Fibroblast of lung (primary cell): Measurements from ENCODE around the gene CERS6. TPM values are rescaled to one million over a fixed set of nuclear protein-coding genes. Genes with fewer than 3 reads are reported as not detected.

ENCODE experiments used
- DNase-seq, 2 donors: peaks; one replicate each; pipeline versions ENCODE4 v3.0.0 to v3.0.0-alpha.2; 2010; ENCODE audit warnings: low read depth in 2 of 2
- H2AFZ ChIP-seq: 2 replicates; pipeline ENCODE4 v1.5.1; 2012; ENCODE audit warnings: low read length, control low read depth, inconsistent platforms
- H3K27ac ChIP-seq: 2 replicates; pipeline ENCODE4 v1.5.1; 2011; ENCODE audit warnings: low read length, control low read depth; ENCODE audit not compliant: insufficient read depth
- H3K27me3 ChIP-seq: 2 replicates; pipeline ENCODE4 v1.5.1; 2011; ENCODE audit warnings: mild to moderate bottlenecking, low read length; ENCODE audit not compliant: control insufficient read depth, insufficient read depth
- H3K36me3 ChIP-seq: 2 replicates; pipeline ENCODE4 v1.5.1; 2011; ENCODE audit warnings: low read length; ENCODE audit not compliant: control insufficient read depth, insufficient read depth
- H3K4me1 ChIP-seq: 2 replicates; pipeline ENCODE4 v1.5.1; 2011; ENCODE audit warnings: low read length; ENCODE audit not compliant: control insufficient read depth, insufficient read depth; ENCODE audit errors: extremely low read depth
- H3K4me2 ChIP-seq: 2 replicates; pipeline ENCODE4 v1.5.1; 2011; ENCODE audit warnings: low read length, control low read depth; ENCODE audit not compliant: insufficient read depth; ENCODE audit errors: extremely low read depth
- H3K4me3 ChIP-seq, 4 experiments: fragments of 200-600 bp in 1 of 4; sonication (generic) in 1 of 4; replicated peaks in 1 of 4; 2 replicates each; pipeline ENCODE4 v1.5.1; 2011 to 2016; ENCODE audit warnings: low read length in 4 of 4, low read depth in 3 of 4, mild to moderate bottlenecking in 3 of 4, control low read depth in 2 of 4, inconsistent platforms in 1 of 4, mixed read lengths in 1 of 4; ENCODE audit not compliant: insufficient read depth in 1 of 4; ENCODE audit errors: control extremely low read depth in 1 of 4
- H3K79me2 ChIP-seq: 2 replicates; pipeline ENCODE4 v1.5.1; 2012; ENCODE audit warnings: mild to moderate bottlenecking, low read length, inconsistent platforms; ENCODE audit not compliant: control insufficient read depth, insufficient read depth
- H3K9ac ChIP-seq: 2 replicates; pipeline ENCODE4 v1.5.1; 2011; ENCODE audit warnings: mild to moderate bottlenecking, low read length, control low read depth; ENCODE audit not compliant: insufficient read depth
- H3K9me3 ChIP-seq: 2 replicates; pipeline ENCODE4 v1.5.1; 2012; ENCODE audit warnings: low read depth, low read length; ENCODE audit not compliant: control insufficient read depth, insufficient read depth
- H4K20me1 ChIP-seq: 2 replicates; pipeline ENCODE4 v1.5.1; 2011; ENCODE audit warnings: low read length; ENCODE audit not compliant: control insufficient read depth, insufficient read depth; ENCODE audit errors: extremely low read depth
- CTCF ChIP-seq, 2 donors: IDR thresholded peaks in 1 of 2; conservative IDR thresholded peaks in 1 of 2; 1 replicate in 1 of 2; 2 replicates in 1 of 2; pipeline ENCODE4 v1.5.1; 2011 to 2012; ENCODE audit warnings: low read length in 2 of 2, control low read depth in 1 of 2, inconsistent platforms in 1 of 2, low read depth in 1 of 2, mild to moderate bottlenecking in 1 of 2
- EZH2 ChIP-seq: IDR thresholded peaks from 2 replicates; pipeline ENCODE4 v1.5.1; 2012; ENCODE audit warnings: low read length, control low read depth, mild to moderate bottlenecking; ENCODE audit errors: missing control alignments
- polyA plus RNA-seq, 2 donors: library from polyadenylated mRNA; depleted of rRNA in 1 of 2; stranded (reverse) in 1 of 2; unstranded in 1 of 2; fragments of >200 nt; gene quantifications; 2 replicates each; pipeline ENCODE4 v1.2.1, GENCODE V29; 2011 to 2012; ENCODE audit warnings: missing spikeins in 1 of 2
- total RNA-seq: library from RNA; depleted of rRNA; stranded (reverse); fragments of >200 nt; gene quantifications from 2 replicates; pipeline ENCODE4 v1.2.1, GENCODE V29; 2014

CERS6 gene
- total and polyA plus RNA-seq, 2 donors (not counting 1 experiment from before 2014, with no cell fraction given), result 7.2 to 16.5 TPM

GRCh38 chr2:168731002-168731401 is 274.9 kb downstream of the CERS6 start:
- H4K20me1 ChIP-seq, result no peaks in the 10 kb centered on the region
- DNase-seq, result peak in 1 of 2 donors; percentile 22
- no peak overlapping the region for H3K9ac ChIP-seq
- H3K9me3 ChIP-seq, result no peaks in the 10 kb centered on the region
- no peaks in the 10 kb centered on the region for H3K27me3 ChIP-seq
- H3K79me2 ChIP-seq, result no peaks in the 10 kb centered on the region
- no peaks in the 10 kb centered on the region for H3K4me1 ChIP-seq
- H3K36me3 ChIP-seq, result no peaks in the 10 kb centered on the region
- H3K4me3 ChIP-seq, result no peak overlapping the region
- TF ChIP-seq EZH2, result no peak
- no peak overlapping the region for H3K27ac ChIP-seq
- no peak overlapping the region for H3K4me2 ChIP-seq
- H2AFZ ChIP-seq, result no peak overlapping the region

GRCh38 chr2:168731616-168732015 is 275.5 kb downstream of the CERS6 start:
- TF ChIP-seq EZH2, result no peak
- TF ChIP-seq CTCF (conservative IDR thresholded peaks at IDR 0.05 in 1 of 2, IDR thresholded peaks at IDR 0.05 in 1 of 2; ENCODE audit: low read depth in 1 of 2, low read length in 2 of 2), result no peak
- H4K20me1 ChIP-seq, result no peaks in the 10 kb centered on the region
- H3K79me2 ChIP-seq, result no peaks in the 10 kb centered on the region
- no peaks in the 10 kb centered on the region for H3K27me3 ChIP-seq
- H3K4me3 ChIP-seq, result no peak overlapping the region
- H3K9ac ChIP-seq, result no peak overlapping the region
- H3K4me1 ChIP-seq, result no peaks in the 10 kb centered on the region
- H3K36me3 ChIP-seq, result no peaks in the 10 kb centered on the region
- no peak overlapping the region for H2AFZ ChIP-seq
- no peak overlapping the region for H3K27ac ChIP-seq
- H3K9me3 ChIP-seq, result no peaks in the 10 kb centered on the region
- DNase-seq, result peak in 1 of 2 donors; percentile 20
- H3K4me2 ChIP-seq, result no peak overlapping the region

GRCh38 chr2:168732100-168732499 is 276.0 kb downstream of the CERS6 start:
- Histone ChIP-seq H3K4me2 (no peak overlapping the region), H2AFZ (no peak overlapping the region), H3K9me3 (no peaks in the 10 kb centered on the region), H3K9ac (no peak overlapping the region), H3K4me3 (no peak overlapping the region), H4K20me1 (no peaks in the 10 kb centered on the region), H3K4me1 (no peaks in the 10 kb centered on the region), H3K27me3 (no peaks in the 10 kb centered on the region), H3K36me3 (no peaks in the 10 kb centered on the region), H3K79me2 (no peaks in the 10 kb centered on the region), H3K27ac (no peak overlapping the region)
- TF ChIP-seq CTCF (conservative IDR thresholded peaks at IDR 0.05 in 1 of 2, IDR thresholded peaks at IDR 0.05 in 1 of 2; ENCODE audit: low read depth in 1 of 2, low read length in 2 of 2) (no peak), EZH2 (no peak)
- DNase-seq, result no peak
